GM12878 (cell line): ENCODE data around the gene PRMT7. TPM values are rescaled to one million over a fixed set of nuclear protein-coding genes. Genes with fewer than 3 reads are reported as not detected.

Experiments
- CREM ChIP-seq: IDR thresholded peaks from 2 replicates; pipeline ENCODE4 v1.6.1; 2014; ENCODE audit warnings: antibody characterized with exemption, low read depth
- LARP7 ChIP-seq: fragments of 450-650 bp; IDR thresholded peaks from 2 replicates; pipeline ENCODE4 v1.6.1; 2017; ENCODE audit warnings: mild to moderate bottlenecking
- MYC ChIP-seq: IDR thresholded peaks from 2 replicates; pipeline ENCODE4 v1.6.1; 2011; ENCODE audit warnings: mild to moderate bottlenecking, low read length, moderate library complexity, inconsistent platforms; ENCODE audit not compliant: insufficient read depth, insufficient replicate concordance, insufficient read length, severe bottlenecking
- NFYA ChIP-seq: IDR thresholded peaks from 2 replicates; pipeline ENCODE4 v1.6.1; 2011; ENCODE audit warnings: low read depth, mild to moderate bottlenecking, low read length, improper control_type of control experiment, borderline replicate concordance
- PAX8 ChIP-seq: fragments of 450-650 bp; IDR thresholded peaks from 2 replicates; pipeline ENCODE4 v1.6.1; 2017; ENCODE audit warnings: mild to moderate bottlenecking, moderate library complexity
- POU2F2 ChIP-seq: IDR thresholded peaks from 3 replicates; pipeline ENCODE4 v1.6.1; 2011; ENCODE audit warnings: low read depth, mild to moderate bottlenecking, low read length, borderline replicate concordance
- PRDM15 ChIP-seq: fragments of 450-650 bp; formaldehyde crosslinking; IDR thresholded peaks from 2 replicates; pipeline ENCODE4 v1.4.0; 2020; ENCODE audit warnings: mild to moderate bottlenecking, moderate library complexity
- REST ChIP-seq: IDR thresholded peaks from 2 replicates; pipeline ENCODE4 v1.6.1; 2012; ENCODE audit warnings: mild to moderate bottlenecking, low read depth, low read length
- YBX1 ChIP-seq: fragments of 450-650 bp; IDR thresholded peaks from 2 replicates; pipeline ENCODE4 v1.6.1; 2016; ENCODE audit warnings: antibody characterized with exemption
- ZSCAN29 ChIP-seq: fragments of 450-650 bp; IDR thresholded peaks from 2 replicates; pipeline ENCODE4 v1.6.1; 2017; ENCODE audit warnings: mild to moderate bottlenecking, moderate library complexity
- polyA plus RNA-seq, 11 experiments: library from polyadenylated mRNA; depleted of rRNA in 4 of 11; unstranded in 6 of 11; stranded (reverse) in 5 of 11; fragments of >200 nt; fragmentation: Nextera tagmentation in 4 of 11; fragmentation: Illumina TruSeq in 1 of 11; extraction: Ambion mirVana in 4 of 11; extraction: Trizol in 1 of 11; gene quantifications; 1 replicate in 1 of 11; 2 replicates in 10 of 11; pipeline versions ENCODE4 v1.2.1 to v1.2.3, GENCODE V29; 2011 to 2016; ENCODE audit warnings: inconsistent platforms in 2 of 11, missing spikeins in 2 of 11, low read depth in 1 of 11
- total RNA-seq, 4 experiments: library from RNA; depleted of rRNA in 3 of 4; stranded (reverse); fragments of >200 nt in 3 of 4; fragmentation: Illumina TruSeq in 1 of 4; extraction: Trizol in 1 of 4; gene quantifications; 2 replicates each; pipeline versions ENCODE4 v1.2.1 to v1.2.3, GENCODE V29; 2013 to 2021

The PRMT7 gene
- total and polyA plus RNA-seq, 10 of the 15 experiments (the other 5 are each of a cell fraction or from before 2014, with no cell fraction given) = 5.1 to 56.1 (median 42.0) TPM

DNA sequence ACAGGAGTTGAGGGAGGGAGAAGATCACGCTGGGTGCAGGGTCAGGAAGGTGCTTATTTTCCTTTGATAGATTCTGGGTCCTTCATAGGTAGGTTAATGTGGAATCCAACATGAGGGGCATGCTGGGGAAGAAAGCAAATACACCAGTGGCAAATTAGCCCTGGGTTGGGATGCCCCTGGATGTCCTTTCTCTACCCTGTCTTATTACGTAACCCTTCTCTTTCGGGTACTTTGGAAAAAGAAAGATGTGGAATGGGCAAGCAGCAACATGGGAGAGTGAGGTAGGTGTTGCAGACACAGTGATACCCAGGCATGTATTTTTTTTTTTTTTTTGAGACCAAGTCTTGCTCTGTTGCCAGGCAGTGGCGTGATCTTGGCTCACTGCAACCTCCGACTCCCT lies 37.4 kb upstream of the PRMT7 start (continued):
- TF ChIP-seq PRDM15 (CRISPR knock-in tag) (no peak), ZSCAN29 (no peak), NFYA (no peak), PAX8 (no peak), CREM (no peak), POU2F2 (no peak), LARP7 (no peak), YBX1 (no peak), REST (no peak), MYC (no peak)
